ENCODE measurements around the gene ADRM1.

Gene ADRM1

DNA sequence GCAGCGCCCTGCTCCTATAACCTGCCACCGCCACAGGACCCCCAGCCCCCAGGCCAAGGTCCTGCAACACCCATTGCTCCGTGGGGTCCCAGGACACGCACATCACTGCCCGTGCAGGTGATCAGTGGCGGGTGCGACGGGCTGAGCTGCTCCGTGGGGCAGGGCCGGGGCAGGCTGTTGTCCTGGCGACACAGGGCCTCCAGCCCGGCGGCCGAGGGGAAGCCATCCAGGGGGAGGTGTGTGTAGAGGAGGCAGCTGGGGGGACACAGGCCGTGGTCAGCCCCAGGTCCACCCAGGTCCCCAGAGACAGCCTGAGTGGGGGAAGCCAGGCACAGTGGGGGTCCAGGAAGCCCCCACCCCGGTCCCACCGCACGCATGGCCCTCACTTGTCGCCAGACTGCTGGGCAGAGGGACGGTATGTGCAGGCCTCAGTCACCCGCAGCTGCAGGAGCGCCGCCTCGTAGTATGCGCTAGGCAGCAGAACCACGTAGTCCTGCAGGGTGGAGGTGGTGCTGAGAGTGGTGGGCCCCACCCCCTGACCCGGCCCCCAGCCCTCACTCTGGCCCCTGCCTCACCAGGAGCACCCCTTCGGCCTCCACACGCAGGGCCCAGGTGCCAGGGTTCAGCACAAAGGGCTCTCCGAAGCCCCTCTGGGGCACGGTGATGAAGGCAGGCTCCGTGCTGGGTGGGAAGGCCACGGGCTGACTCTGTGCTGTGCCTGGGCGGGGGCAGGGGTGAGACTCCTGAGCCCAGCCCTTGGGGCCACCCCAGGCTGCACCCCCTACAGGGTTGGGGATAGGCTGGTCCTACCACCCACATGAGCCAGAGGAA lies 30.4 kb downstream of the ADRM1 start:
- TF ChIP-seq, protein P1, sequence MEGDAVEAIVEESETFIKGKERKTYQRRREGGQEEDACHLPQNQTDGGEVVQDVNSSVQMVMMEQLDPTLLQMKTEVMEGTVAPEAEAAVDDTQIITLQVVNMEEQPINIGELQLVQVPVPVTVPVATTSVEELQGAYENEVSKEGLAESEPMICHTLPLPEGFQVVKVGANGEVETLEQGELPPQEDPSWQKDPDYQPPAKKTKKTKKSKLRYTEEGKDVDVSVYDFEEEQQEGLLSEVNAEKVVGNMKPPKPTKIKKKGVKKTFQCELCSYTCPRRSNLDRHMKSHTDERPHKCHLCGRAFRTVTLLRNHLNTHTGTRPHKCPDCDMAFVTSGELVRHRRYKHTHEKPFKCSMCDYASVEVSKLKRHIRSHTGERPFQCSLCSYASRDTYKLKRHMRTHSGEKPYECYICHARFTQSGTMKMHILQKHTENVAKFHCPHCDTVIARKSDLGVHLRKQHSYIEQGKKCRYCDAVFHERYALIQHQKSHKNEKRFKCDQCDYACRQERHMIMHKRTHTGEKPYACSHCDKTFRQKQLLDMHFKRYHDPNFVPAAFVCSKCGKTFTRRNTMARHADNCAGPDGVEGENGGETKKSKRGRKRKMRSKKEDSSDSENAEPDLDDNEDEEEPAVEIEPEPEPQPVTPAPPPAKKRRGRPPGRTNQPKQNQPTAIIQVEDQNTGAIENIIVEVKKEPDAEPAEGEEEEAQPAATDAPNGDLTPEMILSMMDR (IDR thresholded peaks at IDR 0.05; ENCODE audit: borderline replicate concordance, control extremely low read depth, extremely low read depth, insufficient read depth, missing control alignments), result no peak
- in situ Hi-C loops (cut with MboI; ENCODE audit: low sequenced_read_pairs, unreplicated experiment), result no loop called here
- DNase-seq (ENCODE audit: low spot score), result no peak

DNA sequence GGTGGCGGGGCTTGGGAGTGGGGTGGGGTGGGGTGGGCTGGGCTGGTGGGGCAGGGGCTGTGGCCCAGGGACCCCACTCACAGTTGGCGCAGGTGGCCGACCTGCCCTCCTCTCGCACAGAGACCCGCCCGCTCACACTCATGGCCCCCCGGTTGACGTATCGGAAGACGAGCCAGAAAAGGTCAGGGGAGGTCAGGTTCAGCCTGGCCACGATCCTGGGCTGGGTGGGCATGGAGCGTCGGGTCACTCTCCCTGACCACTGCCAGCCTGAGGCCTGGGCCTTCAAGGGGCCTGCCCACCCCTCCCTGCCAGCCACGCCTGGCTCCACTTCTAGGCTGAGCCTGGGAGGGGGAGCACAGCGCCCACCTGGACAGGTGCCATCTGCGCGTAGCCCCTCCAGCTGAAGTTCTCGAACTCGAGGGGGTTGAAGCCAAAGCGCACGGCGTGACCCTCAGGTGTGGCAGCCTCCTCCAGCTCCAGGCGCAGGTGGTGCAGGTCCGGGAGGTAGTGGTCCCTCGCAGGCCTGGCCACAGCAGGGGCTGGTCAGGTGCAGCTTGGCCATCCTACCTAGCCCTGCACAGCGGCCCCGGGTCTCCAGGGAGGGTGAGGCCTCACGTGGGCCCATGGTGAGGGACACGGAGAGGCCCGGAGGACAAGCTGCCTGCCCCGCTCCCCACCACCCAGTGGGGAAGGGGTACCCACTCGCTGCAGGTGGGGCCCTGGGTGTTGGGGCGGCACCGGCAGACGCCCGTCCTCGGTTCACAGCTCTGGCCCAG lies 31.2 kb downstream of the ADRM1 start:
- DNase-seq (ENCODE audit: low spot score), result no peak
- in situ Hi-C loops (cut with MboI; ENCODE audit: low sequenced_read_pairs, unreplicated experiment), result no loop called here
- TF ChIP-seq, protein P1 (IDR thresholded peaks at IDR 0.05; ENCODE audit: borderline replicate concordance, control extremely low read depth, extremely low read depth, insufficient read depth, missing control alignments), result no peak

DNA sequence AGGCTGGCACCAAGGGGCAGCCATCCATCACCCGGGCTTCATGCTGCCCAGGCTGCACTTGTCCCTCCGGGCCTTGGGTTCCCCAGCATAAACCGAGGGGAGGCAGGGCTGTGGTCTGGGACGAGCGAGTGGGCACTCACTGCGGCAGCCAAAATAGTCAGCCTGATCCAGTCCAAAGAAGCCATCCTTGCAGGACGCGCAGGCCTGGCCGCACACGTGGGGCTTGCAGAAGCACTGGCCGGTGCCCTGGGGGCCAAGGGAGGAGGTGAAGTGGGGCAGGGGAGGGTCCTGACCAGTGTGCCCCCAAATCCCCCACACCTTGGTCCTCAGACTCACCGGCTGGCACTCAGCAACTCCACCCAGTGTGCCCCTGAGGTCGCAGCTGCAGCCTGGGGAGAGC lies 32.1 kb downstream of the ADRM1 start:
- DNase-seq (ENCODE audit: low spot score), result no peak
- in situ Hi-C loops (cut with MboI; ENCODE audit: low sequenced_read_pairs, unreplicated experiment), result no loop called here
- TF ChIP-seq, protein P1 (IDR thresholded peaks at IDR 0.05; ENCODE audit: borderline replicate concordance, control extremely low read depth, extremely low read depth, insufficient read depth, missing control alignments), result no peak

DNA sequence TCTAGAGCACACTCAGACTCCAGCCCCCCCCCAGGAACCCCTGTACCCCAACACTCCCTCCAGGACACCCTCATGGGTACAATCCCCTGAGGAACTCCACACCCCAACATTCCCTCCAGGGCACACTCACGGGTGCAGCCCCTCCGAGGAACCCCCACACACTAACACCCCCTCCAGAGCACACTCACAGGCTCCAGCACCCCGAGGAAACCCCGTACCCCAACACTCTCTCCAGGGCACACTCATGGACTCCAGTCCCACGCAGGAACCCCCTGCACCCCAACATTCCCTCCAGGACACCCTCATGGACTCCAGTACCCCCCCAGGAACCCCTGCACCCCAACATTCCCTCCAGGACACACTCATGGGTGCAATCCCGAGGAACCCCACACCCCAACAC lies 32.7 kb downstream of the ADRM1 start:
- TF ChIP-seq, protein P1 (IDR thresholded peaks at IDR 0.05; ENCODE audit: borderline replicate concordance, control extremely low read depth, extremely low read depth, insufficient read depth, missing control alignments), result no peak
- in situ Hi-C loops (cut with MboI; ENCODE audit: low sequenced_read_pairs, unreplicated experiment), result no loop called here
- DNase-seq (ENCODE audit: low spot score), result no peak

DNA sequence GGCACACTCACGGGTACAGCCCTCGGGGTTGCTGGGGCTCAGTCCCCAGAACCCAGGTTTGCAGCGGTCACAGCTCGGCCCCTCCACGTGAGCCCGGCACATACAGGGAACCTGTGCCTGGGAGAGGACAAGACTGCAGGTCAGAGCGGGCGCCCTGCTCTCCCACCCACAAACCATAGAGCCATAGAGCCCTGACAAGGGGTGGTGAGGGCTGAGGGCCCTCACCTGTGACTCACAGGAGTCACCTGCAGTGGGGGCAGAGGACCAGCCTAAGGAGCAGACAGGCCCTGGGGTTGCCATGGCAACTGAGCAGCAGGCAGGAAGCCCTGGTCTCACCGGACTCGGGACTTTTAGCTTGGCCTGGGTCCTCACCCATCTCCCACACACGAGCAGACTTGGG lies 33.5 kb downstream of the ADRM1 start:
- TF ChIP-seq, protein P1 (IDR thresholded peaks at IDR 0.05; ENCODE audit: borderline replicate concordance, control extremely low read depth, extremely low read depth, insufficient read depth, missing control alignments), result no peak
- in situ Hi-C loops (cut with MboI; ENCODE audit: low sequenced_read_pairs, unreplicated experiment), result no loop called here
- no peak for DNase-seq (ENCODE audit: low spot score)

DNA sequence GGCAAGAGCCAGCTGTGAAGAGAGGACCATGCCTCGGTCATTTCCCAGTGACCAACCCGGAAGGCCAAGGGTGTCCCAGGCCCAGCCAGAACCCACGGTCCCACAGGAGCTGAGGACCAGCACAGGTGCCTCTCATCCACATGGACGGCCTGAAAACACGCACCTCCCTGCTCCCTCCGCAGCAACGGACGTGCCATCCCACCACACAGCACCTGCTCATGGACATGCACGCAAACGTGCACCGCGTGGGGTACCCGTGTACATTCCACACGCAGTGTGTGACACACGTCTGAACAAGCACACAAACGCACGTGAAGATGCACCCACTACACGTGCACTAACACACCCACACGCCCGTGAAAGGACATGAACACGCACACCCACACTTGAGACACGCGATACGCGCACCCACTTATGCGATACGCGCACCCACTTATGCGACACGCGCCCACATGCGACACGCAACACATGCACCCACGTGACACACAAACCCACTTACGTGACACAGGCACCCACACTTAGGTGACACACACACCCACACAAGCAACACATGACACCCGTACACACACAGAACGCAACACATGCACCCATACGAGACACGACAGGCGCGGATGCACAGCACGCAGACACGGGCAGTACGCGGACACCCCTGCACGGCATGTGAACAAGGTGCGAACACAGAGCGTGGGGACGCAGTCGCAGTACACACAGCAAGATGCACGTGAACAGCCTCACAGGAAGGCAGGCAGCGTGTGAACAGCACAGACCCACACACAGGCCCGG lies 34.2 kb downstream of the ADRM1 start:
- TF ChIP-seq, protein P1 (IDR thresholded peaks at IDR 0.05; ENCODE audit: borderline replicate concordance, control extremely low read depth, extremely low read depth, insufficient read depth, missing control alignments), result no peak
- DNase-seq (ENCODE audit: low spot score), result no peak
- in situ Hi-C loops (cut with MboI; ENCODE audit: low sequenced_read_pairs, unreplicated experiment), result no loop called here
